Activated T-cell treated with anti-CD3 and anti-CD28 coated beads, Interleukin-2, amount 50 U/mL, for 72 hours (primary cell): Measurements from ENCODE around the gene MYO18B. TPM values are rescaled to one million over a fixed set of nuclear protein-coding genes. Genes with fewer than 3 reads are reported as not detected.

Experiments used
- ATAC-seq, 2 donors: fragments of 150-1000 bp; cut with Tn5 transposase; replicated peaks in 1 of 2; 2 replicates each; pipeline ENCODE4 v1.10.0; 2021; ENCODE audit warnings: moderate library complexity in 2 of 2, mild to moderate bottlenecking in 1 of 2
- DNase-seq, 2 donors: peaks; one replicate each; pipeline ENCODE4 v3.0.0; 2021 to 2022; ENCODE audit warnings: mixed read lengths in 1 of 2
- H3K27ac Mint-ChIP-seq: one replicate; pipeline ENCODE4 v1.8.0; 2022; ENCODE audit warnings: mild to moderate bottlenecking, moderate library complexity, mixed read lengths
- H3K27me3 Mint-ChIP-seq: one replicate; pipeline ENCODE4 v1.8.0; 2022; ENCODE audit warnings: low read depth, mixed read lengths
- H3K36me3 Mint-ChIP-seq, 2 donors: one replicate each; pipeline ENCODE4 v1.8.0; 2022; ENCODE audit warnings: mixed read lengths in 2 of 2, mild to moderate bottlenecking in 1 of 2; ENCODE audit not compliant: insufficient read depth in 2 of 2
- H3K4me1 Mint-ChIP-seq: one replicate; pipeline ENCODE4 v1.8.0; 2022; ENCODE audit warnings: low read depth, mixed read lengths
- H3K4me3 Mint-ChIP-seq, 2 donors: one replicate each; pipeline ENCODE4 v1.8.0; 2022; ENCODE audit warnings: mild to moderate bottlenecking in 2 of 2, mixed read lengths in 2 of 2, moderate library complexity in 2 of 2
- H3K9me3 Mint-ChIP-seq, 2 donors: one replicate each; pipeline ENCODE4 v1.8.0; 2022; ENCODE audit warnings: mixed read lengths in 2 of 2
- total RNA-seq, 2 donors: library from RNA; stranded (reverse); gene quantifications; one replicate each; pipeline ENCODE4 v1.2.3, GENCODE V29; 2022

MYO18B gene
- total RNA-seq, 2 donors from 2014 or later = 2.4 to 2.8 TPM

DNA sequence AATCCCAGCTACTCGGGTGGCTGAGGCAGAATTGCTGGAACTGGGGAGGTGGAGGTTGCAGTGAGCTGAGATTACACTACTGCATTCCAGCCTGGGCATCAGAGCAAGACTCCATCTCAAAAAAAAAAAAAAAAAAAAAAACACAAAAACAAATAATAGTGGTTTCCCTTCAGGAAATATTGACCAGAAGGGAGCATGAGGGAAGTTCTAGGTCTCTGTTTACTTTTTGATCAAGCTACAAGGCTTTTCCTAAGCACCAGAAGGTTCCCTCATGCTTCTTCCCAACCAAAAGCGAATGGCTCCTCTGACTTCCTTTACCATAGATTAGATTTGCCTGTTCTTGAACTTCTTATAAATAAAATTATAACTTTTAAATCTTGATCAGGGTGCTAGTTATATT is 18.3 kb downstream of the MYO18B start:
- Mint-ChIP-seq H3K36me3 (no peaks in the 10 kb centered on the region), H3K9me3 (no peaks in the 10 kb centered on the region), H3K4me3 (no peak overlapping the region), H3K4me1 (no peaks in the 10 kb centered on the region), H3K27me3 (no peaks in the 10 kb centered on the region), H3K27ac (no peak overlapping the region)
- DNase-seq (no peak), ATAC-seq (no peak)

- DNase-seq (no peak), ATAC-seq (no peak)
- no peaks in the 10 kb centered on the region for H3K27me3 Mint-ChIP-seq
- peaks cover 2 to 3% of the 10 kb centered on the region in 2 donors for H3K9me3 Mint-ChIP-seq
- H3K36me3 Mint-ChIP-seq = peaks cover 2 to 4% of the 10 kb centered on the region in 2 donors
- H3K4me1 Mint-ChIP-seq = no peaks in the 10 kb centered on the region
- no peak overlapping the region for H3K27ac Mint-ChIP-seq
- H3K4me3 Mint-ChIP-seq = no peak overlapping the region
Observed at GRCh38 chr22:25760848-25761595, 19.0 kb downstream of the MYO18B start.

DNA sequence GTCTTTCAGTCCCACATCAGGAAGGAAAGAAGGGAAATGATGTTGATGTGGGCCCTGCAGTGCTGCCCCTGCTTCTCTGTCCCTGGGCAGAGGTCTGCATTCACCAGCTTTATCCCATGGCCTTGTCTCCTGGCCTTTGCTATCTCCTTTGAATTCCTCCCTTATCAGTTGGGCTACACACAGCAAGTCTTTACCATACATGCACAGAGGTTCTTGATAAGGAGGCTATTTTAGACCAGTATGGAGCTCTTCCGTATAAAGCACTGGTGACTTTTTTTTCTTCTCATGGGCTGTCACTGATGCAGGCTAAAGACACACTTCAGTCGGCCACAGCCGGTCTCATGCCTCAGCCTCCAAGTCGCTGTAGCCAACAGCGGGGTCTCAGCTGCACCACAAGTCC is 20.2 kb downstream of the MYO18B start:
- no peak overlapping the region for H3K27ac Mint-ChIP-seq

DNA sequence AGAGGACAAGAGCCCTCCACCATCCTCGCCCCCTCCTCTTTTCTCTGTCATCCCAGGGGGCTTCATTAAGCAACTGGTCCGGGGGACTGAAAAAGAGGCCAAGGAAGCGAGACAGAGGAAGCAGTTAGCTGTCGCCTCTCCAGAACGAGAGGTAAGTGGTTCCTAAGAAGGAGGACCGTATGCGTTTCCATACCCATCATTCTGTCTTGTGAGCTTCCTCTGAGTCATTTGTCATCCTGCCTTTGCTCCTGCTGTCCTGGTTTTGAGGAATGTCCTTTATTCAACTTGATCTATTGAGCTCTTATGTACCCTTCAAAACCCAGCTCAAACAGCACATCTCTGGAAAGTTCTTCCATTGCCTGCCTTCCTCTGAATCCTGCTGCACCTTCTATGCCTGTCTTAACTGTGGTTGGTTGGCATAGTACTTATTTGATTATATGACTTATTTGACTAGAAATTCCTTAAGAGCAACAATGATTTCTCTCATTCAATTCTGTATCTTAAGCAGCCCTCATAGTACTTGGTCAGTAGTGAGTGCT is 21.3 kb downstream of the MYO18B start:
- Mint-ChIP-seq H3K27me3 (no peaks in the 10 kb centered on the region), H3K36me3 (peaks cover 12 to 22% of the 10 kb centered on the region in 2 donors), H3K27ac (peak overlapping the region; percentile 10), H3K9me3 (peaks cover 11 to 13% of the 10 kb centered on the region in 2 donors), H3K4me1 (peaks cover under 1% of the 10 kb centered on the region), H3K4me3 (no peak overlapping the region)
- no peak for DNase-seq
- no peak for ATAC-seq

More for the DNA sequence above, 20.2 kb downstream of the MYO18B start:
- no peak for ATAC-seq
- DNase-seq = no peak
- H3K9me3 Mint-ChIP-seq = peaks cover 11 to 13% of the 10 kb centered on the region in 2 donors
- no peaks in the 10 kb centered on the region for H3K4me1 Mint-ChIP-seq
- no peak overlapping the region for H3K4me3 Mint-ChIP-seq
- no peaks in the 10 kb centered on the region for H3K27me3 Mint-ChIP-seq
- peaks cover 10 to 15% of the 10 kb centered on the region in 2 donors for H3K36me3 Mint-ChIP-seq

- Mint-ChIP-seq H3K36me3 (peaks cover 12 to 28% of the 10 kb centered on the region in 2 donors), H3K27ac (no peak overlapping the region), H3K27me3 (no peaks in the 10 kb centered on the region), H3K4me1 (peaks cover 11% of the 10 kb centered on the region), H3K4me3 (no peak overlapping the region), H3K9me3 (peaks cover 13% of the 10 kb centered on the region in 2 donors)
- no peak for ATAC-seq
- no peak for DNase-seq
Observed at GRCh38 chr22:25764270-25765015, 22.5 kb downstream of the MYO18B start.

- Mint-ChIP-seq H3K4me3 (no peak overlapping the region), H3K4me1 (peaks cover 16% of the 10 kb centered on the region), H3K36me3 (peaks cover 13 to 33% of the 10 kb centered on the region in 2 donors), H3K9me3 (peaks cover 13% of the 10 kb centered on the region in 2 donors), H3K27ac (no peak overlapping the region), H3K27me3 (no peaks in the 10 kb centered on the region)
- no peak for DNase-seq
- ATAC-seq = no peak
Observed at GRCh38 chr22:25765016-25765367, 23.0 kb downstream of the MYO18B start.

DNA sequence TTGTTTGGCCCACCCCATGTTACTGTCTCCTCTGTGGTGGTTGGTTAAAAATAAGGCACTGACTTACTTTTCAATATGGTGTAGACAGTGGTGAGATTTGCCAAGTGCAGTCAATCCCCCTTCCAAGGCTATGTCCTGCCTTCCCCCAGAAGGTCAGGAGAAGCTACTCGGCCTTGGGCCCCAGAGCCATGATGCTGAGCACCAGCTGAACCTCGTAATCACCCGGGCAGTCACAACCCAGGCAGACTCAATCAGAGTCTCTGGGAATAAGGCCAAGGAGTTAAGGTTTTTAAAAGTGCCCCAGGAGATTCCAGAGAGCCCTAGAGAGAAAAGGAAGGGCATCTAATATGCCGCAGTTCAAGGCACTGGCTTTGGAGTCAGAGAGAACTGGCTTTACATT is 23.8 kb downstream of the MYO18B start:
- DNase-seq = no peak
- Mint-ChIP-seq H3K36me3 (peaks cover 13 to 33% of the 10 kb centered on the region in 2 donors), H3K27ac (no peak overlapping the region), H3K4me3 (no peak overlapping the region), H3K27me3 (no peaks in the 10 kb centered on the region), H3K4me1 (peaks cover 16% of the 10 kb centered on the region), H3K9me3 (peaks cover 13 to 15% of the 10 kb centered on the region in 2 donors)
- no peak for ATAC-seq

DNA sequence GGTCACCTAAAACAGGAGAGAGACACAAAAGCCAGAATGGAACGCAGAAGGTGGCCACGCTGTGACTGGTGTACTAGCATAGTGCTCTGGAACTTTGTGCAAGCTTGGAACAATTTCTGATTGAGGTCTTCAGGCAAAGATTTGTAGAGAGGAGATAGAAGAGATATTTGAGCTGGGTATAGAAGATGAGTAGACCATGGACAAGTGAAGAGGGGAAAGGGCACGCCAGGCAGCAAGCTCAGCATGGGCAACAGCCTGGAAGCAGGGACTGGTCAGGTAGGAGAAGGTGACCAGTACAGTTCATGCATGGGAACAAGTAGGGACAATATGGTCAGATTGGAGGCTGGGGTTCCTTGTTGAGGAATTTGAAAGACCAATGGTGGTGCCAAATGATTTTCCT is 24.4 kb downstream of the MYO18B start:
- ATAC-seq (no peak), DNase-seq (no peak)
- H3K27ac Mint-ChIP-seq = no peak overlapping the region
- H3K9me3 Mint-ChIP-seq = peaks cover 13 to 15% of the 10 kb centered on the region in 2 donors
- no peak overlapping the region for H3K4me3 Mint-ChIP-seq
- no peaks in the 10 kb centered on the region for H3K27me3 Mint-ChIP-seq
- H3K36me3 Mint-ChIP-seq = peaks cover 13 to 33% of the 10 kb centered on the region in 2 donors
- peaks cover 16% of the 10 kb centered on the region for H3K4me1 Mint-ChIP-seq

DNA sequence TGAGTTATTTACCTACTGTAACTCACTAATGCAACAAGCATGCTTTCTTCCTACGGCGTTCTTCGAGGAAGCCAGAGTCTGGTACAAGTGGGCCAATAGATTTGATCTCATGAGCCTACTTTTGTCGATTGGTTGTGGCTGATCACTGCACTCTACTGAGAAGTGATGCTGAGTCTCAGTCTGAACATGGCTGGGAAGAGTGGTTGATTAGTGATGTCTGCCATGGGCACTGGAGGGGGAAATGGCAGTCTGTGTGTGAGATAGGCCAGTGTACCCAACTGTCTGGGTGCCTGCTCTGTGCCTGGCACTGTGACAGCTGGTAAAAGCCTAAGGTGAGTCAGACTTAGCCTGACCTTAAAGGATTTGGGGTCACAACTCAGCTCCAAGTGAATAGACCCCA is 28.3 kb downstream of the MYO18B start:
- H3K4me3 Mint-ChIP-seq = no peak overlapping the region
- no peak for ATAC-seq

DNA sequence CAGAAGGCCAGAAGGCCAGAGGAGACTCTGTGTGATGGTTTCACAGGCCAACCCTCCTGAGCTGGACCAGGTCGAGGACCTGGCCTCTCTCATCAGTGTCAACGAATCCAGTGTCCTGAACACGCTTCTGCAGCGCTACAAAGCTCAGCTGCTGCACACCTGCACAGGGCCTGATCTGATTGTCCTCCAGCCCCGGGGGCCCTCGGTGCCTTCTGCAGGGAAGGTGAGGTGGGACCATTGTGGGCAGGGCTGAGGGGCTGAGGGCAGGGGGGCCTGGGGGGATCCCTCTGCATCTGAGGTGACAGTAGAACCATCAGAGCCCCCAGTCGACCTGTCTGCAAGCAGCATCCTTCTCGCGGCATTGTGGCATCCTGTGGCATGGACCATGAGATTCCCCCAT is 30.3 kb downstream of the MYO18B start:
- H3K27me3 Mint-ChIP-seq = peaks cover 9% of the 10 kb centered on the region
- H3K27ac Mint-ChIP-seq = no peak overlapping the region
- ATAC-seq = no peak
- peaks cover 25% of the 10 kb centered on the region for H3K4me1 Mint-ChIP-seq
- no peak for DNase-seq
- peaks cover 3 to 16% of the 10 kb centered on the region in 2 donors for H3K36me3 Mint-ChIP-seq
- no peak overlapping the region for H3K4me3 Mint-ChIP-seq
- peaks cover 2% of the 10 kb centered on the region in 2 donors for H3K9me3 Mint-ChIP-seq

More for the DNA sequence above, 28.3 kb downstream of the MYO18B start:
- no peak for DNase-seq
- Mint-ChIP-seq H3K27ac (no peak overlapping the region), H3K27me3 (peaks cover 5% of the 10 kb centered on the region), H3K9me3 (peaks cover 13 to 15% of the 10 kb centered on the region in 2 donors), H3K4me1 (peaks cover 25% of the 10 kb centered on the region), H3K36me3 (peaks cover 13 to 33% of the 10 kb centered on the region in 2 donors)

- Mint-ChIP-seq H3K4me1 (peaks cover 12% of the 10 kb centered on the region), H3K9me3 (peaks cover 0 to 2% of the 10 kb centered on the region in 2 donors), H3K27me3 (peaks cover 18% of the 10 kb centered on the region), H3K4me3 (no peak overlapping the region), H3K27ac (no peak overlapping the region), H3K36me3 (peaks cover 0 to 3% of the 10 kb centered on the region in 2 donors)
- ATAC-seq = peak in 1 of 2 donors; percentile 20
- DNase-seq = peak; percentile 20 to 22
Observed at GRCh38 chr22:25774575-25775026, 32.6 kb downstream of the MYO18B start.

DNA sequence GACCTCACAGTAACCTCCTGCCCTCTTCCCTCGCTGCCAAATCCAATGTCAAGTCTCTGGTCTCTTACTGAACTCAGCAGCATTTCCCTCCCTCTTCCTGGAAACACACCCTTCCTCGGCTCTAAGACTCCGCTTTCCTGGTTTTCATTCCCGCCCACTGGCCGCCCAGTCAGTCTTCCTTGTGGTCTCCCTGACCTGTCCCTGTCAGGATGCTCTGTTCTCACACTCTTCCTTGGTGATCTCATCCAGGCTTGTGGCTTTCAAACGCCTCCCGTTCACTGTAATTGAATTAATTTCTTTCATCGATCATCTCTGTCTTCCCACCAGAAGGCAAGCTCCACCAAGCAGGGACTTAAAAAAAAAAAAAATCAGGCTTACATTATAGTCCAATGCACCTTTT is 33.5 kb downstream of the MYO18B start:
- Mint-ChIP-seq H3K4me3 (no peak overlapping the region), H3K27ac (no peak overlapping the region), H3K27me3 (peaks cover 18% of the 10 kb centered on the region), H3K4me1 (peaks cover 8% of the 10 kb centered on the region), H3K36me3 (no peaks in the 10 kb centered on the region), H3K9me3 (no peaks in the 10 kb centered on the region)
- DNase-seq (no peak), ATAC-seq (no peak)

GRCh38 chr22:25777411-25777810 is 35.4 kb downstream of the MYO18B start:
- Mint-ChIP-seq H3K27me3 (peaks cover 18% of the 10 kb centered on the region), H3K9me3 (no peaks in the 10 kb centered on the region), H3K4me3 (no peak overlapping the region), H3K4me1 (peaks cover 8% of the 10 kb centered on the region), H3K27ac (no peak overlapping the region), H3K36me3 (no peaks in the 10 kb centered on the region)
- DNase-seq (no peak), ATAC-seq (no peak)
